ENCODE data around the gene FAM181A. TPM values are rescaled to one million over a fixed set of nuclear protein-coding genes. Genes with fewer than 3 reads are reported as not detected.

The FAM181A gene
- total and polyA plus RNA-seq, 9 of the 15 experiments (the other 6 are each of a cell fraction or from before 2014, with no cell fraction given), result not detected

GRCh38 chr14:93879362-93879983 is 47.7 kb upstream of the FAM181A start (continued):
- TF ChIP-seq ZNF121 (CRISPR knock-in tag; conservative IDR thresholded peaks at IDR 0.05), result no peak
- no peak for TF ChIP-seq RBM34 (IDR thresholded peaks at IDR 0.05; ENCODE audit: borderline replicate concordance, insufficient read depth, low read length)
- TF ChIP-seq REST (IDR thresholded peaks at IDR 0.05; ENCODE audit: borderline replicate concordance), result no peak
- no peak for TF ChIP-seq REST (CRISPR knock-in tag; IDR thresholded peaks at IDR 0.05; ENCODE audit: low read depth)
- TF ChIP-seq ELF1 (tag; IDR thresholded peaks at IDR 0.05), result no peak
- no peak for TF ChIP-seq CEBPG (CRISPR knock-in tag; IDR thresholded peaks at IDR 0.05)
- no peak for TF ChIP-seq CEBPG (tag; conservative IDR thresholded peaks at IDR 0.05 in 1 of 2, IDR thresholded peaks at IDR 0.05 in 1 of 2)
- no peak for TF ChIP-seq SMC3 (conservative IDR thresholded peaks at IDR 0.05; ENCODE audit: insufficient read depth, low read depth, low read length)
- no peak for TF ChIP-seq YBX1 (IDR thresholded peaks at IDR 0.05)
- no peak for TF ChIP-seq TSHZ1 (CRISPR knock-in tag; IDR thresholded peaks at IDR 0.05)
- TF ChIP-seq ZNF518B (CRISPR knock-in tag; IDR thresholded peaks at IDR 0.05), result no peak
- TF ChIP-seq POLR2AphosphoS2 (IDR thresholded peaks at IDR 0.05; ENCODE audit: low read length), result no peak
